Heart left ventricle (tissue), 13 donors: ENCODE results near the gene PSG1.
"Not testable (repeated sequence)": the region's sequence is repeated elsewhere in the genome, so short reads cannot be mapped to it uniquely, and the experiment has no call there.

Source experiments
- POLR2A ChIP-seq, 2 donors: fragments of 450-650 bp; IDR thresholded peaks; one replicate each; pipeline ENCODE4 v1.6.1; 2017; ENCODE audit warnings: antibody characterized with exemption in 2 of 2, mild to moderate bottlenecking in 2 of 2, moderate library complexity in 2 of 2
- TF ChIP-seq, protein P1 (sequence below), 12 donors: fragments of 200-600 bp; sonication (generic) in 4 of 12; IDR thresholded peaks; one replicate each; pipeline versions ENCODE4 v1.5.0 to v1.8.0; 2018 to 2022; ENCODE audit warnings: antibody characterized with exemption in 12 of 12, mild to moderate bottlenecking in 5 of 12
- donor health status: ischemic (EF 13 %, LVEDD 7.1; RV severe dilation, severe dysfunction).
- donor health status: DM: no; HTN: yes; CAD: no.
- donor health status: DM: no; HTN: no; CAD: no.
- donor health status: ischemic (EF 25% LVEDD 6.9; RV normal size, moderate dysfunction).
- donor health status: ischemic (EF 25% LVEDD 5.7; RV mildly dilated, moderate dysfunction).
- donor health status: ischemic (EF 35%, LVEDD 5.7; RV mildly dilated, moderate dysfunction).
- donor health status: nonischemic (EF 11% LVEDD 7.7; RV severe dilation, severe dysfunction).
- donor health status: DM: yes; HTN: yes; CAD: no.
- donor health status: PGD.
- donor health status: ischemic (EF 29% LVEDD 5.4; RV normal size, mild dysfunction).
- donor health status: nonischemic (EF 23%, LVEDD 6.1; RV moderate dilation, normal function).

DNA sequence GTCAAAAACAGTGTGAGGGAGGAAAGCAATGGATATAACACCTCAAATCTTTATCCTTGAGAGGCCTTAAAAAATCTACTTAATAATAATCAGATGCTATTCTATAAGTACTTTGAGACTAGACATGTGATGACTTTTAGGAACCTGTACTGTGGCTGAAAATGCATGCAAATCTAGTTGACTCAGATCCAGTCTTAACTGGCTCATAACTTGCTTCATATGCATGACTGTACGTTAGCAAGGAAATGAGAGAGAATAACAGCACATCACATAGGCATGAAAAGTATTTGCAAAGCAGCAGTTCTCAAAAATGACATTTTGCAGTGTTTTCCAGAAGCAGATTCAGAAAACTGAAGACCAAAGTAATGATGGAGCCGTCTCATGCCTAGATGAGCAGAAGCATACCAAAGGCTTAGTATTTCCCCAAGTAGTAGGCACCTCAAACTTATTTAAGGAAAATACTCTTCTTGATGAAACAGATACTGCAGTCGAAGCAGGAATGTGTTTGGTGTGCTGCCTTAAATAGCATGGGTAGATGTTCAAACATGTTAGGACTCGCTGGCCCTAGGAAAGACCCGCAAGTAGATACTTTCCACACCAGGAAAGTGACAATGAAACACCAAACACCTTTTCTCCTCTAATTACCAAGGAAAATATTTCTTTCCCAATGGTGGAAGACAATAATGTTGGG, 59.4 kb downstream of the PSG1 start:
- TF ChIP-seq, protein P1, sequence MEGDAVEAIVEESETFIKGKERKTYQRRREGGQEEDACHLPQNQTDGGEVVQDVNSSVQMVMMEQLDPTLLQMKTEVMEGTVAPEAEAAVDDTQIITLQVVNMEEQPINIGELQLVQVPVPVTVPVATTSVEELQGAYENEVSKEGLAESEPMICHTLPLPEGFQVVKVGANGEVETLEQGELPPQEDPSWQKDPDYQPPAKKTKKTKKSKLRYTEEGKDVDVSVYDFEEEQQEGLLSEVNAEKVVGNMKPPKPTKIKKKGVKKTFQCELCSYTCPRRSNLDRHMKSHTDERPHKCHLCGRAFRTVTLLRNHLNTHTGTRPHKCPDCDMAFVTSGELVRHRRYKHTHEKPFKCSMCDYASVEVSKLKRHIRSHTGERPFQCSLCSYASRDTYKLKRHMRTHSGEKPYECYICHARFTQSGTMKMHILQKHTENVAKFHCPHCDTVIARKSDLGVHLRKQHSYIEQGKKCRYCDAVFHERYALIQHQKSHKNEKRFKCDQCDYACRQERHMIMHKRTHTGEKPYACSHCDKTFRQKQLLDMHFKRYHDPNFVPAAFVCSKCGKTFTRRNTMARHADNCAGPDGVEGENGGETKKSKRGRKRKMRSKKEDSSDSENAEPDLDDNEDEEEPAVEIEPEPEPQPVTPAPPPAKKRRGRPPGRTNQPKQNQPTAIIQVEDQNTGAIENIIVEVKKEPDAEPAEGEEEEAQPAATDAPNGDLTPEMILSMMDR (IDR thresholded peaks at IDR 0.05): not testable (repeated sequence)
- TF ChIP-seq POLR2A (IDR thresholded peaks at IDR 0.05): not testable (repeated sequence)
